ENCODE measurements around the gene NKX1-1.

The NKX1-1 gene

DNA sequence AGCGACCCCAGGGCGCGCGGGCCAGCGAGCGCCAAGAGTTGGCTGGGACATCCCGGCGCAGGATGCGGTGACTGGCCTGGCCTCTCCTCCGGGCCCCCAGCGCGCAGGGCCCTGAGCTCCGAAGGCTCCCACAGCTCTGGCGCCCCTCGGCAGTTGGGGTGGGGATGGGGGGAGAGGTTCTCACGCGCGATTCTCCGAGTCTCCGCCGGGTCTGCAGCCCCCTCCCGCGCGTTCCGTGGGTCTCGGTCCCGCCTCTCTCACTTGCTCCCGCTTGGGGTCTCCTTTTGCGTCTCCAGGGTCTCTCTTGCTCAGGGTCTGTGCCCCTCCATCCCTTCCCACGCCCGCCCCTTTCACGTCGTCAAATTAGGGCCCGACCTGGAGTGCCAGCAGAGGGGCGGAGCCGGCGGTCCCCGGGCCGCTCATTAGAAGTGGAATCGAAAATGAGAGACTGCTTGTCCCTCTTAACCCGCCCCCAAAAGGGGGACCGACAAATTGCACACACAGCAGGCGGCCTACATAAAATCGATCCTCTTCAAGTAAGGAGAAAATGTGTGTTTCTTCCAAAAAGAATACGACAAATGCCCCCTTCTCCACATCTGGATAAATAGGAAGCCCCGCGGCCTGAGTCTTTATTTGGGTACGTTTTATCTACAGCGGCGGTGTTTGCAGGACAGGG is 877 bp upstream of the NKX1-1 start:
- no peak for TF ChIP-seq EZH2phosphoT487 (IDR thresholded peaks at IDR 0.05; ENCODE audit: low read depth)
- TF ChIP-seq, protein P1, sequence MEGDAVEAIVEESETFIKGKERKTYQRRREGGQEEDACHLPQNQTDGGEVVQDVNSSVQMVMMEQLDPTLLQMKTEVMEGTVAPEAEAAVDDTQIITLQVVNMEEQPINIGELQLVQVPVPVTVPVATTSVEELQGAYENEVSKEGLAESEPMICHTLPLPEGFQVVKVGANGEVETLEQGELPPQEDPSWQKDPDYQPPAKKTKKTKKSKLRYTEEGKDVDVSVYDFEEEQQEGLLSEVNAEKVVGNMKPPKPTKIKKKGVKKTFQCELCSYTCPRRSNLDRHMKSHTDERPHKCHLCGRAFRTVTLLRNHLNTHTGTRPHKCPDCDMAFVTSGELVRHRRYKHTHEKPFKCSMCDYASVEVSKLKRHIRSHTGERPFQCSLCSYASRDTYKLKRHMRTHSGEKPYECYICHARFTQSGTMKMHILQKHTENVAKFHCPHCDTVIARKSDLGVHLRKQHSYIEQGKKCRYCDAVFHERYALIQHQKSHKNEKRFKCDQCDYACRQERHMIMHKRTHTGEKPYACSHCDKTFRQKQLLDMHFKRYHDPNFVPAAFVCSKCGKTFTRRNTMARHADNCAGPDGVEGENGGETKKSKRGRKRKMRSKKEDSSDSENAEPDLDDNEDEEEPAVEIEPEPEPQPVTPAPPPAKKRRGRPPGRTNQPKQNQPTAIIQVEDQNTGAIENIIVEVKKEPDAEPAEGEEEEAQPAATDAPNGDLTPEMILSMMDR (IDR thresholded peaks at IDR 0.05; ENCODE audit: low read depth, low read length): no peak
- H3K4me2 ChIP-seq (ENCODE audit: low read length): no peak overlapping the region

DNA sequence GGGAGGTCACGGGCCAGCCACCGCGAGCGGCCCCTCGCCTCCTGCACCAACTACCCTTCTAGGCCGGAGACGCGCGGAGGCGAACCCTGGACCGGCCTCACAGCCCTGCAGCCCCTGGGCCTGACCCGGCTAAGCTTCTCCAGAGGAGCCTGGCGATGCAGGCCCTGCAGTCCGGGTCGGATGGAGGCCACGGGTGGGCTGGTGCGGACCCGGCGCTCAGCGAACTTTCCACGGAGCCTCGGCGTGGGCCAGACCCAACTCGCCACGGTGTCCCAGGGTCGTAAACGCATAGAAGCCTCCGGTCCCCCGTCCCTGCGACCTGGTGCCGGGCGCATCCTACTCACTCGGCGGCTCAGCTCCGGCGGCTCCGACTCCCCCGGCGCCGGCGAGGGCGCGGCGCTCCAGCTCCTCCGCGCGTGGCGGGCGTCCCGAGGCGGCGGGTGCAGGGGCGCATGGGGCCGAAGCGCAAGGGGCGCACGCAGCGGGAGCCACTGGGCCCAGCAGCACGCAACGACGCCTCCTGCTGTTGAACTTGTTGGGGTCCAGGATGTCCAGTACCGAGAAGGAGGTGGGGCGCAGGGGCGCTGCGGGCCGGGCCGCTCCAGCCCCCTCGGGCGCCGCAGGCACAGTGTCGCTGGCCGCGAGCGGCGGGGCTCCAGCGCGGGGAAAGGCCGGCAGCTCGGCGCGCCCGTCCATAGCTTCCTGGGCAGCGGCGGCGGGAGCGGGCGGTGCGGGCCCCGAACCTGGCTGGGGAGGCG is 427 bp downstream of the NKX1-1 start:
- no peaks in the 10 kb centered on the region for H3K36me3 ChIP-seq (replicated peaks; ENCODE audit: low read depth, low read length)
- H3K4me2 ChIP-seq (ENCODE audit: low read length): no peak overlapping the region
- no peaks in the 10 kb centered on the region for H3K79me2 ChIP-seq (ENCODE audit: low read length)
- TF ChIP-seq, protein P1 (IDR thresholded peaks at IDR 0.05; ENCODE audit: low read depth, low read length): no peak
- no peak for TF ChIP-seq EZH2phosphoT487 (IDR thresholded peaks at IDR 0.05; ENCODE audit: low read depth)
- H2AFZ ChIP-seq (ENCODE audit: low read depth, low read length): no peak overlapping the region
- H3K4me3 ChIP-seq (ENCODE audit: low read length): no peak overlapping the region
- no peak overlapping the region for H3K27ac ChIP-seq (ENCODE audit: low read length)
- H3K4me1 ChIP-seq (ENCODE audit: low read length): no peaks in the 10 kb centered on the region
- no peak overlapping the region for H3K9ac ChIP-seq (ENCODE audit: low read length)
- peaks cover 5% of the 10 kb centered on the region; the same call in 1 of the 2 replicates for H3K9me3 ChIP-seq (ENCODE audit: insufficient read depth, low read length)
- no peaks in the 10 kb centered on the region for H4K20me1 ChIP-seq (ENCODE audit: insufficient read depth, low read length)
- no peaks in the 10 kb centered on the region for H3K27me3 ChIP-seq (ENCODE audit: low read depth, low read length)

More for the DNA sequence above, 877 bp upstream of the NKX1-1 start:
- no peaks in the 10 kb centered on the region for H3K27me3 ChIP-seq (ENCODE audit: low read depth, low read length)
- H2AFZ ChIP-seq (ENCODE audit: low read depth, low read length): no peak overlapping the region
- H3K36me3 ChIP-seq (replicated peaks; ENCODE audit: low read depth, low read length): no peaks in the 10 kb centered on the region
- H4K20me1 ChIP-seq (ENCODE audit: insufficient read depth, low read length): no peaks in the 10 kb centered on the region
- peaks cover 5% of the 10 kb centered on the region; the same call in 1 of the 2 replicates for H3K9me3 ChIP-seq (ENCODE audit: insufficient read depth, low read length)
- no peak overlapping the region for H3K4me3 ChIP-seq (ENCODE audit: low read length)
- no peaks in the 10 kb centered on the region for H3K4me1 ChIP-seq (ENCODE audit: low read length)
- no peak overlapping the region for H3K27ac ChIP-seq (ENCODE audit: low read length)
- no peak overlapping the region for H3K9ac ChIP-seq (ENCODE audit: low read length)
- no peaks in the 10 kb centered on the region for H3K79me2 ChIP-seq (ENCODE audit: low read length)

DNA sequence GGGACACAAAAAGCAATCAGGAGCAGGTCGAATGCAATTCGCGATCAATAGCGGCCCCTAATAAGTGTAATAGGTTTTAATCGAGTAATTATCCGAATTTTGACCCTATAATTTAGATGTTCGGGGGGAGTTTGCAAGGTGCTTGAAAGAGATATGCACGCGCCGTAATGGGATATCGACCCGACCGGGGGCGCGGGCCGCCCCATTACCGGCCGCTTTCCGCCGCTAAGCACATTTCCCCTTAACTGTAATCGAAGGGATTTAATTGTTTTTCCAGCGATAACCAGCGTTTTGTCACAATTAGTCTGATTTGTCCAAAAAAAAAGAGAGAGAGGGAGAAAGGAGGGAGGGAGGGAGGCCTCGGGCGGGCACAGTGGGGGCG is 997 bp downstream of the NKX1-1 start:
- H3K4me2 ChIP-seq (ENCODE audit: low read length): no peak overlapping the region
- H3K79me2 ChIP-seq (ENCODE audit: low read length): no peaks in the 10 kb centered on the region
- no peak overlapping the region for H3K9ac ChIP-seq (ENCODE audit: low read length)
- TF ChIP-seq, protein P1 (IDR thresholded peaks at IDR 0.05; ENCODE audit: low read depth, low read length): no peak
- no peak for TF ChIP-seq EZH2phosphoT487 (IDR thresholded peaks at IDR 0.05; ENCODE audit: low read depth)
- no peaks in the 10 kb centered on the region for H3K36me3 ChIP-seq (replicated peaks; ENCODE audit: low read depth, low read length)
- no peak overlapping the region for H3K27ac ChIP-seq (ENCODE audit: low read length)
- no peaks in the 10 kb centered on the region for H3K4me1 ChIP-seq (ENCODE audit: low read length)
- peaks cover 5% of the 10 kb centered on the region; the same call in 1 of the 2 replicates for H3K9me3 ChIP-seq (ENCODE audit: insufficient read depth, low read length)
- H3K27me3 ChIP-seq (ENCODE audit: low read depth, low read length): no peaks in the 10 kb centered on the region
- H2AFZ ChIP-seq (ENCODE audit: low read depth, low read length): no peak overlapping the region
- no peak overlapping the region for H3K4me3 ChIP-seq (ENCODE audit: low read length)
- H4K20me1 ChIP-seq (ENCODE audit: insufficient read depth, low read length): no peaks in the 10 kb centered on the region

DNA sequence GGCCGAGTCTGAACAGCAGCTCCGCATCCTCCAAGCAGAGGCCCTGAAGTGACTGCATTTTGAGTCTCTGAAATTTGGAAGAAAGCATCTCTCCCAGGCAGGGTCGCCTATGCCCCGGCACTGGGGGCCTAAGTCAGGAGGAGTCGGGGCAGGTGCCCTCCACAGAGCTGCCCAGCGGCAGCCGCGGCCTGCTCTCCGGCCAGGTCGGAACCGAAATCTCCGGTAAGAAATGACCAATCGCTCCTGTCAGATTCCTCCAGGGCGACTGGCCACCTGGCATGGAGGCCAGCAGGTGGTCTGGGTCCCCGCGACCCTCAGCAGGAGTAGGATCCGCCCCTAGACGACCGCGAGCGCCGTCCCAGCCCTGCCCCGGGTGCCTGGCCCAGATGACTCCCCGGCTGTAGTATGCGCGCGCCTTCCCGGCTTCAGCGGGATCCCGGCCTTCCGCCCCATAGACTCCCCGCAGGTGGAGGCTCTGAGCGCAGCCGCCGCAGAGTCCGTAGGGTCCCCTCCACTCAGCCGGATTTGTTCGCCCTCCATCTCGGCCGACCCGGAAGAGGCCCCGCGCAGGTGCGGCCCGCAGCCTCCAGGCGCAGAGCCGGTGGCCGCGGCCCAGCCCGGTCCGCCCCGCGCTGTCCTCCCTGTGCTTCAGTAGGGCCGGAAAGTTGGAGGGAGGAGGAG is 1.5 kb downstream of the NKX1-1 start:
- no peak overlapping the region for H2AFZ ChIP-seq (ENCODE audit: low read depth, low read length)
- no peaks in the 10 kb centered on the region for H3K36me3 ChIP-seq (replicated peaks; ENCODE audit: low read depth, low read length)
- no peaks in the 10 kb centered on the region for H4K20me1 ChIP-seq (ENCODE audit: insufficient read depth, low read length)
- no peaks in the 10 kb centered on the region for H3K27me3 ChIP-seq (ENCODE audit: low read depth, low read length)
- TF ChIP-seq, protein P1 (IDR thresholded peaks at IDR 0.05; ENCODE audit: low read depth, low read length): no peak
- no peak for TF ChIP-seq EZH2phosphoT487 (IDR thresholded peaks at IDR 0.05; ENCODE audit: low read depth)
- no peak overlapping the region for H3K4me2 ChIP-seq (ENCODE audit: low read length)
- no peak overlapping the region for H3K27ac ChIP-seq (ENCODE audit: low read length)
- no peaks in the 10 kb centered on the region for H3K79me2 ChIP-seq (ENCODE audit: low read length)
- no peak overlapping the region for H3K4me3 ChIP-seq (ENCODE audit: low read length)
- no peaks in the 10 kb centered on the region for H3K4me1 ChIP-seq (ENCODE audit: low read length)
- peaks cover 5% of the 10 kb centered on the region; the same call in 1 of the 2 replicates for H3K9me3 ChIP-seq (ENCODE audit: insufficient read depth, low read length)
- no peak overlapping the region for H3K9ac ChIP-seq (ENCODE audit: low read length)
